Measurements from ENCODE around the gene STRIP2. TPM values are rescaled to one million over a fixed set of nuclear protein-coding genes. Genes with fewer than 3 reads are reported as not detected.
"Not testable (repeated sequence)": the region's sequence is repeated elsewhere in the genome, so short reads cannot be mapped to it uniquely, and the experiment has no call there.

Gene STRIP2
- total RNA-seq, 1 donor from 2014 or later, result 2.3 TPM

- no peak for DNase-seq (ENCODE audit: low read depth in 2 of 2)
Observed at GRCh38 chr7:129422727-129423126, 11.5 kb upstream of the STRIP2 start.

GRCh38 chr7:129423700-129424410 lies 10.4 kb upstream of the STRIP2 start:
- peak in 1 of 2 donors; percentile 62 for DNase-seq (ENCODE audit: low read depth in 2 of 2)

GRCh38 chr7:129426482-129426881 lies 7.8 kb upstream of the STRIP2 start:
- DNase-seq (ENCODE audit: low read depth in 2 of 2), result no peak

- peak in 1 of 2 donors; percentile 3 for DNase-seq (ENCODE audit: low read depth in 2 of 2)
Observed at GRCh38 chr7:129427526-129428045, 6.6 kb upstream of the STRIP2 start.

GRCh38 chr7:129431911-129432643 lies 2.2 kb upstream of the STRIP2 start:
- DNase-seq (ENCODE audit: low read depth in 2 of 2), result no peak

- DNase-seq (ENCODE audit: low read depth in 2 of 2), result peak in 1 of 2 donors; percentile 29
Observed at GRCh38 chr7:129434675-129435318, 565 bp downstream of the STRIP2 start.

- DNase-seq (ENCODE audit: low read depth in 2 of 2), result no peak
Observed at GRCh38 chr7:129435414-129435829, 1.2 kb downstream of the STRIP2 start.

GRCh38 chr7:129436335-129436923 lies 2.2 kb downstream of the STRIP2 start:
- DNase-seq (ENCODE audit: low read depth in 2 of 2), result no peak

- no peak for DNase-seq (ENCODE audit: low read depth in 2 of 2)
Observed at GRCh38 chr7:129437190-129437589, 3.0 kb downstream of the STRIP2 start.

GRCh38 chr7:129438281-129438838 lies 4.1 kb downstream of the STRIP2 start:
- DNase-seq (ENCODE audit: low read depth in 2 of 2), result no peak

- peak in 1 of 2 donors; percentile 74 for DNase-seq (ENCODE audit: low read depth in 2 of 2)
Observed at GRCh38 chr7:129438839-129439651, 4.8 kb downstream of the STRIP2 start.

- no peak for DNase-seq (ENCODE audit: low read depth in 2 of 2)
Observed at GRCh38 chr7:129439963-129440625, 5.9 kb downstream of the STRIP2 start.

GRCh38 chr7:129443612-129444011 lies 9.4 kb downstream of the STRIP2 start:
- no peak for DNase-seq (ENCODE audit: low read depth in 2 of 2)

- not testable (repeated sequence) for DNase-seq (ENCODE audit: low read depth in 2 of 2)
Observed at GRCh38 chr7:129444776-129445175, 10.5 kb downstream of the STRIP2 start.

- not testable (repeated sequence) for DNase-seq (ENCODE audit: low read depth in 2 of 2)
Observed at GRCh38 chr7:129446925-129447324, 12.7 kb downstream of the STRIP2 start.

- DNase-seq (ENCODE audit: low read depth in 2 of 2), result not testable (repeated sequence)
Observed at GRCh38 chr7:129447445-129447844, 13.2 kb downstream of the STRIP2 start.

- DNase-seq (ENCODE audit: low read depth in 2 of 2), result not testable (repeated sequence)
Observed at GRCh38 chr7:129448608-129449007, 14.4 kb downstream of the STRIP2 start.

- DNase-seq (ENCODE audit: low read depth in 2 of 2), result no peak
Observed at GRCh38 chr7:129450295-129450694, 16.1 kb downstream of the STRIP2 start.

GRCh38 chr7:129452589-129453231 lies 18.5 kb downstream of the STRIP2 start:
- DNase-seq (ENCODE audit: low read depth in 2 of 2), result no peak

Data from dermis microvascular lymphatic vessel endothelial cell (primary cell).